CD4-positive, alpha-beta T cell (primary cell): Measurements from ENCODE around the gene PBLD. TPM values are rescaled to one million over a fixed set of nuclear protein-coding genes. Genes with fewer than 3 reads are reported as not detected.

Experiments
- ATAC-seq: fragments of 200-7000 bp; cut with Tn5 transposase; one replicate; pipeline ENCODE4 v1.10.0; 2022; ENCODE audit warnings: mild to moderate bottlenecking; ENCODE audit not compliant: poor library complexity
- CTCF ChIA-PET: fragments of 350-600 bp; sonication (Branson Sonifier 250); formaldehyde crosslinking; loops from one replicate; lab custom pipeline; 2021; ENCODE audit warnings: antibody characterized with exemption, inconsistent platforms; lab: Charles Lee
- POLR2A ChIA-PET: fragments of 350-600 bp; sonication (Branson Sonifier 250); formaldehyde crosslinking; loops from one replicate; lab custom pipeline; 2021; ENCODE audit warnings: antibody characterized with exemption, inconsistent platforms; lab: Charles Lee
- DNase-seq, 14 experiments: peaks; one replicate each; pipeline ENCODE4 v3.0.0-alpha.2; 2013 to 2020; ENCODE audit warnings: mixed read lengths in 2 of 14
- H3K27ac ChIP-seq, 2 donors: one replicate each; pipeline versions ENCODE4 v1.5.1 to v1.7.0; 2013; ENCODE audit warnings: low read length in 2 of 2, low read depth in 1 of 2, mild to moderate bottlenecking in 1 of 2
- H3K27me3 ChIP-seq, 2 experiments: 1 replicate in 1 of 2; 2 replicates in 1 of 2; pipeline versions ENCODE4 v1.6.1 to v1.7.0; 2013; ENCODE audit warnings: low read length in 2 of 2, control low read depth in 1 of 2, mild to moderate bottlenecking in 1 of 2, moderate library complexity in 1 of 2; ENCODE audit not compliant: insufficient read depth in 2 of 2, control insufficient read depth in 1 of 2
- H3K36me3 ChIP-seq: one replicate; pipeline ENCODE4 v1.6.1; 2013; ENCODE audit warnings: low read length, control low read depth; ENCODE audit not compliant: insufficient read depth
- H3K4me1 ChIP-seq: one replicate; pipeline ENCODE4 v1.6.1; 2013; ENCODE audit warnings: low read length, control low read depth; ENCODE audit not compliant: insufficient read depth
- H3K4me3 ChIP-seq: one replicate; pipeline ENCODE4 v1.5.1; 2013; ENCODE audit warnings: mild to moderate bottlenecking, low read length, moderate library complexity
- H3K9me3 ChIP-seq, 2 experiments: 1 replicate in 1 of 2; 2 replicates in 1 of 2; pipeline versions ENCODE4 v1.6.1 to v1.7.0; 2013; ENCODE audit warnings: low read length in 2 of 2, mild to moderate bottlenecking in 2 of 2, control low read depth in 1 of 2, moderate library complexity in 1 of 2; ENCODE audit not compliant: control insufficient read depth in 1 of 2, insufficient read depth in 1 of 2
- H3K27ac Mint-ChIP-seq: one replicate; pipeline ENCODE4 v1.8.0; 2020; ENCODE audit warnings: mixed read lengths
- H3K27me3 Mint-ChIP-seq: one replicate; pipeline ENCODE4 v1.8.0; 2021; ENCODE audit warnings: mixed read lengths
- H3K36me3 Mint-ChIP-seq: one replicate; pipeline ENCODE4 v1.8.0; 2021; ENCODE audit warnings: low read depth, mixed read lengths
- H3K4me1 Mint-ChIP-seq: one replicate; pipeline ENCODE4 v1.8.0; 2021; ENCODE audit warnings: low read depth, mixed read lengths
- H3K4me3 Mint-ChIP-seq: one replicate; pipeline ENCODE4 v1.8.0; 2020; ENCODE audit warnings: mild to moderate bottlenecking, mixed read lengths
- H3K9me3 Mint-ChIP-seq: one replicate; pipeline ENCODE4 v1.8.0; 2020; ENCODE audit warnings: mixed read lengths
- intact Hi-C, 2 experiments: fragments of 100-400 bp; cut with DNase I in 1 of 2; cut with micrococcal nuclease in 1 of 2; formaldehyde crosslinking; loops; one replicate each; pipeline versions ENCODE4 v1.15.1 to v1.9.0; 2023 to 2025; cut with DNase I, micrococcal nuclease
- total RNA-seq, 174 experiments: library from RNA in 2 of 174; stranded (reverse) in 2 of 174; gene quantifications; one replicate each; pipeline ENCODE4 v1.2.3 and lab custom pipeline; 2021 to 2026
- TF ChIP-seq, protein P1 (sequence below): fragments of 200-600 bp; IDR thresholded peaks from one replicate; pipeline ENCODE4 v1.8.0; 2022; ENCODE audit warnings: antibody characterized with exemption, mild to moderate bottlenecking

Gene PBLD
- total RNA-seq, 2 experiments from 2014 or later = 1.6 to 1.7 TPM

DNA sequence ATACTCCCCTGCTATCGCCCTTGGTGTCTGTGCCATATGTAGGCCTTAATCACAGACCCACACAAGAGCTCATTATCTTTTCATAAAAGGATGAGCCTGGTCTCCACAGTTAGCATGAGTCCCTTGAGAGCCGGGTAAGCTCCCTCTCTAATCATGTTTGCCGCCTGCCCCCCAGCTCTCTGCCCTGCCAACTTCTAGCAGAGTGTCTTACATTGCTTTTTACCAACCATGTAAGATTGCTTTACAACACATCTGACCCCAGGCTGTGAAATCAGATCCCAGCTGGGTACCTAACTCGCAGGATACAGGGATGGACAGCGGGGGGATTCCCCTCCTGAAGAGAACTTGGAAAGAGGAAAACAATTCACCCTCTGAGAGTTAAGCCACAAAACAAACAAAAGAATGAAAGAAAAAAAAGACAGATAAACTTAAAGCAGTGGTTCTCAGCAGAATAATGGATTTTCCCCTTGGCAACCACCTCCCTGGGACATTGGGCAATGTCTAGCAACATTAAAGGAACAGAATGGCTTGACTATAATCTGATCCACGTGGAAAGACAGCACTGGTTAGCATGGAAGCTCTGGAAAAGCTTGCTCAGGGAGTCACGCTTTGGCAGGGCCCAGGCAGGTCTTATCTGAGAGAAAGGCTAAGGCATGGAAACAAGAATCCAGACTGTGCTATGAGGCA, 61.4 kb downstream of the PBLD start:
- no peaks in the 10 kb centered on the region for H3K9me3 ChIP-seq
- CTCF ChIA-PET = no interaction called here
- POLR2A ChIA-PET = no interaction called here

DNA sequence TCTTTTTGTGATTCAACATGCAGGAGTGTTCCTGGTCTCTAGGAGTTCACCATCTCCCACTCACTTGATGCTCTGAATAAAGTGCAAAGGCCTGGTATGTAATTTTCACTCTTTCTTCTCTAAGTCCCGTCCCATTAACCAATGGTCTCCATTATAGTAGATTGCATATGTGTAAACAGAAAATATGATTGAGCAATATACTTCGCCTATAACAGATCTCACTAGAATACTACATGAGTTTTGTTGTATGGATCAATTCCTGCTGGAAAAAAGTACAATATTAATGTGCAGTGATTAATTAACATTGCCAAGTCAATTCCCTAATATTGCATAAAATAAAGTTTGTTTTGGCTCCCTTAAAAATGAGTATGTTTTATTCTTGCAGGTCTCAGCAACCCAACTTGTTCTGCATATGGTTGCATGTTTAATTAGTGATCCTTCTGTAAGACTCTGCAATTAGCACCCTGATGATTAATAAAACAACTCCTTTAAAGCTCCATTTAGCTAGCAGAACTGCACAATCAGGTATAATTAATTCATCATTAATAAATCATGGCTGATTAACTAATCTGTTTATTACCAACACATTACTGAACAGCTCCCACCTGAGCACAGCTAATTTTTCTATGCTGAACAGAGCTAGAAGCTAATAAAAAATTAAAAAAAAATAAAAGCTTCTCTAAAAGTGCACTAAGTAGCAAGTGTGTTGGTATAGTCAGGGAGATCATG, 63.0 kb downstream of the PBLD start:
- no peaks in the 10 kb centered on the region for H3K36me3 ChIP-seq
- CTCF ChIA-PET = no interaction called here
- H3K4me3 ChIP-seq = no peak overlapping the region
- no peak overlapping the region for H3K27ac ChIP-seq
- H3K9me3 Mint-ChIP-seq = no peaks in the 10 kb centered on the region
- H3K36me3 Mint-ChIP-seq = no peaks in the 10 kb centered on the region
- no peaks in the 10 kb centered on the region for H3K4me1 ChIP-seq
- no peak overlapping the region for H3K4me3 Mint-ChIP-seq
- peaks cover 5% of the 10 kb centered on the region for H3K27me3 Mint-ChIP-seq
- no peaks in the 10 kb centered on the region for H3K27me3 ChIP-seq
- TF ChIP-seq, protein P1, sequence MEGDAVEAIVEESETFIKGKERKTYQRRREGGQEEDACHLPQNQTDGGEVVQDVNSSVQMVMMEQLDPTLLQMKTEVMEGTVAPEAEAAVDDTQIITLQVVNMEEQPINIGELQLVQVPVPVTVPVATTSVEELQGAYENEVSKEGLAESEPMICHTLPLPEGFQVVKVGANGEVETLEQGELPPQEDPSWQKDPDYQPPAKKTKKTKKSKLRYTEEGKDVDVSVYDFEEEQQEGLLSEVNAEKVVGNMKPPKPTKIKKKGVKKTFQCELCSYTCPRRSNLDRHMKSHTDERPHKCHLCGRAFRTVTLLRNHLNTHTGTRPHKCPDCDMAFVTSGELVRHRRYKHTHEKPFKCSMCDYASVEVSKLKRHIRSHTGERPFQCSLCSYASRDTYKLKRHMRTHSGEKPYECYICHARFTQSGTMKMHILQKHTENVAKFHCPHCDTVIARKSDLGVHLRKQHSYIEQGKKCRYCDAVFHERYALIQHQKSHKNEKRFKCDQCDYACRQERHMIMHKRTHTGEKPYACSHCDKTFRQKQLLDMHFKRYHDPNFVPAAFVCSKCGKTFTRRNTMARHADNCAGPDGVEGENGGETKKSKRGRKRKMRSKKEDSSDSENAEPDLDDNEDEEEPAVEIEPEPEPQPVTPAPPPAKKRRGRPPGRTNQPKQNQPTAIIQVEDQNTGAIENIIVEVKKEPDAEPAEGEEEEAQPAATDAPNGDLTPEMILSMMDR = no peak
- H3K27ac Mint-ChIP-seq = no peak overlapping the region
- H3K4me1 Mint-ChIP-seq = no peaks in the 10 kb centered on the region
- intact Hi-C loops = no loop called here
- POLR2A ChIA-PET = no interaction called here
- ATAC-seq (no peak), DNase-seq (no peak)
- peaks cover 0 to 11% of the 10 kb centered on the region in 2 experiments for H3K9me3 ChIP-seq

More for the DNA sequence above, 61.4 kb downstream of the PBLD start:
- no peaks in the 10 kb centered on the region for H3K9me3 Mint-ChIP-seq
- H3K27ac ChIP-seq = no peak overlapping the region
- H3K4me3 ChIP-seq = no peak overlapping the region
- H3K27ac Mint-ChIP-seq = no peak overlapping the region
- no peaks in the 10 kb centered on the region for H3K27me3 ChIP-seq
- peaks cover 5% of the 10 kb centered on the region for H3K27me3 Mint-ChIP-seq
- intact Hi-C loops = no loop called here
- H3K4me1 Mint-ChIP-seq = no peaks in the 10 kb centered on the region
- no peaks in the 10 kb centered on the region for H3K4me1 ChIP-seq
- H3K4me3 Mint-ChIP-seq = no peak overlapping the region
- TF ChIP-seq, protein P1 = no peak
- DNase-seq (no peak), ATAC-seq (no peak)
- H3K36me3 ChIP-seq = no peaks in the 10 kb centered on the region
- H3K36me3 Mint-ChIP-seq = no peaks in the 10 kb centered on the region

DNA sequence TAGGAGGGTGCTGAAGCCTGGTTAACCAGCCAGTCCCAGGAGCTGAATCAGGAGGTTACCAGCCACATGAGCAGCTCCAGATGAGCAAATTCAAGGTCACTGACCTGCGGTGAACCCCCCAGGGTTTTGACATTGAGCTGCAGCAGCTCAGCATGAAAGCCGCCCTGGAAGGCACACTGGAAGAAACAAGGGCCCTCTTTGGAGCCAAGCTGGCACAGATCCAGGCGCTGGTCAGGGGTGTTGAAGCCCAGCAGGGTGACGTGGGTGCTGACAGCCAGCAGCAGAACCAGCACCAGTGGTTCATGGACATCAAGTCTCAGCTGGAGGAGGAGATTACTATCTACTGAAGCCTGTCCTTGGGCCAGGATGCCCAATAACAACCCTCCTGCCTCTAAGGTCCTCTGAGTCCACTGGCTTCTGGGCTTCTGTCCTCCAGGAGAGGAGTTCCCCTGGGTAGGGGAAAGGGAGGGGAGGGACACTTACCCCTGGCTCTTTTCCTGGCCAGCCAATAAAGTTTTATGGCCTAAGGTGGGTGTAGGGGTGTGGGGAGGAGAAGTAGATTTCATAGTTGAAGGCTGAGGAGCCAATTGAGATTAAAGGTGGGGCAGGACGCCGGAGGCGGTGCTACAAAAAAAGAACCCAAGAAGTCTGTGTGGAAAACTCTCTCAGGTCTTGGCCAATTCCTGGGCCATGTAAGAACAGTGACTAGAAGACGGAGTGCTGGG, 71.4 kb downstream of the PBLD start:
- intact Hi-C loops = no loop called here
- H3K27ac ChIP-seq = no peak overlapping the region
- no peaks in the 10 kb centered on the region for H3K27me3 ChIP-seq
- Mint-ChIP-seq H3K9me3 (no peaks in the 10 kb centered on the region), H3K4me1 (no peaks in the 10 kb centered on the region), H3K27me3 (no peaks in the 10 kb centered on the region), H3K36me3 (no peaks in the 10 kb centered on the region), H3K4me3 (no peak overlapping the region), H3K27ac (no peak overlapping the region)
- DNase-seq (no peak), ATAC-seq (no peak)
- POLR2A ChIA-PET = no interaction called here
- peaks cover 0 to 11% of the 10 kb centered on the region in 2 experiments for H3K9me3 ChIP-seq
- CTCF ChIA-PET = no interaction called here
- no peaks in the 10 kb centered on the region for H3K4me1 ChIP-seq
- H3K36me3 ChIP-seq = no peaks in the 10 kb centered on the region
- TF ChIP-seq, protein P1 = no peak
- H3K4me3 ChIP-seq = no peak overlapping the region
